Central memory CD8-positive, alpha-beta T cell (primary cell): ENCODE data around the gene MAPK11.

Experiments
- ATAC-seq: fragments of 150-1000 bp; cut with Tn5 transposase; replicated peaks from 2 replicates; pipeline ENCODE4 v1.10.0; 2022; ENCODE audit warnings: mild to moderate bottlenecking, moderate FRiP score, moderate number of reproducible peaks; ENCODE audit not compliant: poor library complexity, severe bottlenecking; ENCODE audit errors: extremely low read depth
- DNase-seq, 2 donors: peaks; one replicate each; pipeline ENCODE4 v3.0.0; 2021; ENCODE audit warnings: low spot score in 2 of 2
- H3K27ac Mint-ChIP-seq: one replicate; pipeline ENCODE4 v1.8.0; 2022; ENCODE audit warnings: low read depth, mild to moderate bottlenecking, moderate library complexity, mixed read lengths
- H3K27me3 Mint-ChIP-seq: one replicate; pipeline ENCODE4 v1.8.0; 2022; ENCODE audit warnings: mixed read lengths
- H3K36me3 Mint-ChIP-seq: one replicate; pipeline ENCODE4 v1.8.0; 2022; ENCODE audit warnings: mild to moderate bottlenecking, moderate library complexity, mixed read lengths; ENCODE audit not compliant: insufficient read depth
- H3K4me1 Mint-ChIP-seq: one replicate; pipeline ENCODE4 v1.8.0; 2022; ENCODE audit warnings: mixed read lengths
- H3K4me3 Mint-ChIP-seq: one replicate; pipeline ENCODE4 v1.8.0; 2022; ENCODE audit warnings: mild to moderate bottlenecking, moderate library complexity, mixed read lengths
- H3K9me3 Mint-ChIP-seq: one replicate; pipeline ENCODE4 v1.8.0; 2022; ENCODE audit warnings: mixed read lengths

Gene MAPK11

DNA sequence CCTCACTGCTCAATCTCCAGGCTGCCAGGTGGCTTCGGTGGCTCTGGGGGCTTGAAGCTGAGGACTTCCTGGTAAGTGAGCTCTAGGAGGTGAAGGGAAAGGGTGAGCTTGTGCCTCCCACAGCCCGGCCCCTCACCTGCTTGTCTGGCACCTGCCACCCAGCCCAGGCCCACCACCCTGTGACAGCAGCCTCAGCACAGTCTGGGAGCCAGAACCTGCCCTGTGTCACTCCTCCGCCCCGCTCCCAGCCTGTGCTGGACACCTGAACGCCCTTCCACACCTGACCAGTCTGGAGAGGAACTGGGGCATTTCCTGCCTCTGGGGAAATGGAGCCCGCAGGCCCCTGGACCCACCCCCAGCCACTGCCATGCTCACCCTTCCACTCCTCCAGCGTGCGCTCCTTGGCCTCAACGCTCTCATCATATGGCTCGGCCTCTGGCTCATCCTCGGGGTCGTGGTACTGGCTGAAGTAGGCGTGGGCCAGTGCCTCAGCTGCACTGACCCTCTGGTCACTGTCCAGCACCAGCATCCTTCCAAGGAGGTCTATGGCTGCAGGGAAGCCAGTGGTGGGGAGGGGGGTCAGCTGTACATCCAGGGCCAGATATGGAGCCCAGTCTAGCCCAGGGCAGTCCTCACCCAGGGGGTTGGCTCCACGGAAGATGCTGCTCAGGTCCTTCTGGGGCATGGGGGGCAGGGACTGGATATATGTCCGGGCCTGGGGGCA is 5.1 kb downstream of the MAPK11 start:
- Mint-ChIP-seq H3K4me1 (peaks cover 5% of the 10 kb centered on the region), H3K9me3 (no peaks in the 10 kb centered on the region), H3K27me3 (peaks cover 14% of the 10 kb centered on the region), H3K36me3 (no peaks in the 10 kb centered on the region), H3K4me3 (no peak overlapping the region), H3K27ac (no peak overlapping the region)
- ATAC-seq = no peak
- no peak for DNase-seq

DNA sequence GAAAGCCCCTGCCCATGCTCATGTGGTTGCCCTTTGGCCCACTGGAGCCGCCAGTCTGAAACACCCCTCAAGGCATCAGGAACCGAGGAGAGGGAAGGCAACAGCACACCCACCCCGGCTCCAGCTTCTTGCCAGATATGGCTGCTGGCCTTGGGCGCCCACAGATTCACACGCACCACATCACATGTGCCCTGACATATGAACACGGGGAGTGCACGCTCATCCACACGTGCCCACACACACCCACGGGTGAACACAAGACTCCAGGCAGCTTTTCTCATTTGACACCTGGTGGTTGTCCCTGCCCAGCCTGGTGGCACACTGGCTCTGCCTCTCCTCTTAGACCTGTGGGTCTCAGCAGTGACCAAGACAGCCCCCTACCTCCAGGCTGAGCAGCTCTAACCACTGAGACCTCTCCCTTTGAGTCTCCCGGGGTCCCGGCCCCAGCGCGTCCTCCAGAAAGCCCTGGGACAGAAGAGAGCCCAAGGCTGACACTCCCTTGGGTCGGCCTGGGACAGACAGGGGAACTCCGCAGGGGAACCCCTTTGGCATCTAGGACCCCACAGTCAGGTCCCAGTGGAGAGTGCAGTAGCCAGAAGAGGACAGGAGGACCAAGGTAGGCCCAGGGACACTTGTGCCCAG is 6.0 kb downstream of the MAPK11 start:
- H3K4me1 Mint-ChIP-seq = peaks cover 5% of the 10 kb centered on the region
- DNase-seq (no peak), ATAC-seq (no peak)
- H3K4me3 Mint-ChIP-seq = no peak overlapping the region
- H3K9me3 Mint-ChIP-seq = no peaks in the 10 kb centered on the region
- no peak overlapping the region for H3K27ac Mint-ChIP-seq
- peaks cover 2% of the 10 kb centered on the region for H3K36me3 Mint-ChIP-seq
- H3K27me3 Mint-ChIP-seq = peaks cover 14% of the 10 kb centered on the region

DNA sequence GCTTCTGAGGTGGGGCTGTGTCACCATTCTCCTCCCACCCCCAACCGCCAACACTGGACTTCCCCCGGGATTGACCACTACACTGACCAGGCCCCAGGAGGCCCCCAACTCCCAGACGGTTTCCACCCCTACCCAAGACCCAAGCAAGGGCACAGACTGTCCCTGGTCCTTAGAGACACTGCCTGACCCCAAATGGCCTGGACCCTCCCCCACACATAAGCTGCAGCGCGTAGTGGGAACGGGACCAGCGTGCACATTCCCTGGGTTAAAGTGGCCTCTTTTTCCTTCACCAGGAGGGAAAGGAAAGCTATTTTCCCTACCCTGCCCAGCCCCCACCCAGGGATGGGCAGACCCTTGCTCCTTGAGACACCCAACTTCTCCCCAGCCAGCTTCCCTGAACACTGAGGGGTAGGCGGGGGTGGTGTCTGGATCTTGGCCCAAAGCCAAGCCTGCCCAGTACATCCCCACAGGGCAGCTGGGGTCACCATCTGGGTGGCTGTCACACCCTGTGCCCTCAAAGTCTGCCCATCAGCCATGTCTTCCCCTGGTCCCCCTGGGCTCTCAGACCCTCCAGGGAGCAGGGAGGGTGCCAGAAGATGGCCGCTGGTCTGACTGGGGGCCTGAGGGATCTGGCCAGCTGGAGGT is 7.1 kb downstream of the MAPK11 start:
- H3K27me3 Mint-ChIP-seq = peaks cover 14% of the 10 kb centered on the region

DNA sequence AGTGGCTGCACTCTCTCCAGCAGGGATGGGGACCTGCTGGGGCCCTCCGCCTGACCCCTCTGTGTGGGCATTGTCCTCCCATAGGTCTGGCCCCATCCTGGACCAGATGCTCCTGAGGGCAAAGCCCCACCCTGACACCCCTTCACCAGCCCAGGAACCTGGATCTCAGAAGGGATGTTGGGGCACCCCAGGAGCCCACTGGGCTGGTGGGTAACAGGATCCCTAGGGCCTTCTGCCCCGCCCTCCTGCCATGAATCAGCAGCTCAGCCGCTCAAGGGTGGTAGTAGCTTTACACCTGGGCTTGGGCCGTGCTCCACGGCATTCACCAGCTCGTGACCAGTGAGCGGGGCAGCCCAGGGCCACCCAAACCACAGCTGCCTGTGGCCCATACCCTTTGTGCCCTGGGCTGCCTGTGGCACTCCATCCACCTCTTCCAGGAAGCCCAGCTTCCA is 7.7 kb downstream of the MAPK11 start:
- H3K27me3 Mint-ChIP-seq = peaks cover 14% of the 10 kb centered on the region

More for the DNA sequence above, 7.1 kb downstream of the MAPK11 start:
- H3K36me3 Mint-ChIP-seq = peaks cover 4% of the 10 kb centered on the region
- peak overlapping the region; percentile 36 for H3K4me3 Mint-ChIP-seq
- DNase-seq (no peak), ATAC-seq (no peak)
- peaks cover 5% of the 10 kb centered on the region for H3K4me1 Mint-ChIP-seq
- no peak overlapping the region for H3K27ac Mint-ChIP-seq
- H3K9me3 Mint-ChIP-seq = no peaks in the 10 kb centered on the region

DNA sequence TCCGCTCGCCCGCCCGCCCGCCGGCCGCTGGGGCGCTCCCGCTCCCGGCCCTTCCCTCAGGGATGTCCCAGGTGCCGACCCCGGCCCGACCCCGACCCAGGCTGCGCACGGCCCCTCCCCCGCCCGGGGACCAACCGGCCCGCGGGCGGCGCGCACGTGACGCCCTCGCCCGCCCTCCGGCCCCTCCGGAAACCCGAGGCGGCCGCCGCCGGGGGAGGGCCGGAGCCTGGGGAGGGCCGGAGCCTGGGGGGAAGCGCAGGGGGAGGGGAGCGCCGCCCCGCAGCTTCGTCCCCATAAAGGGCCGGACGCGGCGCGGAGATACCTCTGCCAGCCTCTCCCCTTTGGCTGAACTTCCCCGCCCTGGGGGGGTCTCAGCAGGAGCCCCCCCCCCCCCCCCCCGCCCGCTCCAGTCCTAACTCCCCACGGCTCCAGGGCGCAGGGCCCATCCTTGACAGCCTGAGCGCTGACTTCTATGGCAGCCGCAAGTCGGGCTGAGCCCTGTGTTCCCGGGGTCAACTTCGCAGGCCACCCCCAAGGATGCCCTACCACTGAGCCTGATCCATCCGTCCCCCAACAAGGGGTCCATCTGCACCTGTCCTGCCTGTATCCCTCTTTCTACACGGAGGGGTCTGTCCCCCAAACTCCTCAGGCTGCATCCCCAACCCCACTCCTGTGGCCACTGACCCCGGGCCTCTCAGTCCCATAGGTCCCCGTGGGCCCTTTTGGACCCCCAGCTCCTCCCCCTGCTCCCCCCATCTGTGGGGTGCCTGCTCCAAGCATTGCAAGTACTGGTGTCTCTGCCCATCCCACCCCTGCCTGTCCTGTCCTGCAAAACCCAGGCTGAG is 8.3 kb downstream of the MAPK11 start, which contains the start of gene MAPK12:
MAPK12 (minus strand) TSS at position 69 of the 845 bp plus-strand sequence. CDS start 174 bp downstream, outside the sequence.
- H3K4me1 Mint-ChIP-seq = peaks cover 5% of the 10 kb centered on the region
- H3K4me3 Mint-ChIP-seq = peak within 1 kb of the TSS; percentile 73
- H3K36me3 Mint-ChIP-seq = peaks cover 4% of the 10 kb centered on the region
- no peaks in the 10 kb centered on the region for H3K9me3 Mint-ChIP-seq
- no peak within 1 kb of the TSS for H3K27ac Mint-ChIP-seq
- H3K27me3 Mint-ChIP-seq = peaks cover 14% of the 10 kb centered on the region
- ATAC-seq (no peak), DNase-seq (no peak)

More for the DNA sequence above, 7.7 kb downstream of the MAPK11 start:
- Mint-ChIP-seq H3K4me1 (peaks cover 5% of the 10 kb centered on the region), H3K36me3 (peaks cover 4% of the 10 kb centered on the region), H3K4me3 (peak overlapping the region; percentile 73), H3K9me3 (no peaks in the 10 kb centered on the region), H3K27ac (no peak overlapping the region)
- DNase-seq (no peak), ATAC-seq (no peak)

DNA sequence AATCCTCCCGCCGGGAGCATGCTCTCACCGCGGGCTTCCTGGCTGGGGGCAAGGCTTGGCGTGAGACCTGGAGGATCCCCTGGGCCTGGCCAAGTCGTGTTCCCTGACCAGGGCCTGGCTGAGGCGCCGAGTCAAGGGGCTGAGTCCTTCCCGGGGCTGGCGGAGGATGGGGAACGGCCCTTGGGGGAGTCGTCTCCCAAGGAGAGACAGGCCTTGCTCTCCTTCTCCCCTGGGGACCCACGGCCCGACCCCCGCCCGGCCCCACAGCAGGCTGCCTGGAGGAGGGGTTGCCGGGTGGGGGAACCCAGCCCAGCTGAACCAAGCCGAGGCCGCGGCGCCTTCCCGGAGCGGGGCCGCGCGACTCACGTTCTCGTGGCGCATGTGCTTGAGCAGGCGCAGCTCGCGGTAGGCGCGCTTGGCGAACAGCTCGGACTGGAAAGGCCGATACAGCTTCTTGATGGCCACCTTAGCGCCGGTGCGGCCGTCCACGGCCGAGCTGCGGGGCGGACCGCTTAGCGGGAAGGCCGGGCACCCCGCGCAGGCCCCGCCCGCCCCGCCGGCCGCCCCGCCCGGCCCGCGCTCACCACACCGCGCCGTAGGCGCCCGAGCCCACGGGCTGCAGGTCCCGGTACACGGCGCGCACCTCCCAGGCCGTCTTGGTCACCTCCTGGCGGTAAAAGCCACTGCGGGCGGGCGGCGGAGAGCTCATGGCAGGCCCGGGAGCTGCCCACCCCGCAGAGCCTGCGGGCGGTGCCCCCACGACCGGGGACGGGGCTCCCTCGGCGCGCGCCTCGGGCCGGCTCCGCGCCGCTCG is 9.2 kb downstream of the MAPK11 start:
- H3K9me3 Mint-ChIP-seq = no peaks in the 10 kb centered on the region
- peaks cover 4% of the 10 kb centered on the region for H3K36me3 Mint-ChIP-seq
- ATAC-seq (peak; percentile 29), DNase-seq (no peak)
- H3K27ac Mint-ChIP-seq = no peak overlapping the region
- H3K4me3 Mint-ChIP-seq = no peak overlapping the region
- H3K4me1 Mint-ChIP-seq = peaks cover 5% of the 10 kb centered on the region
- H3K27me3 Mint-ChIP-seq = peaks cover 14% of the 10 kb centered on the region

DNA sequence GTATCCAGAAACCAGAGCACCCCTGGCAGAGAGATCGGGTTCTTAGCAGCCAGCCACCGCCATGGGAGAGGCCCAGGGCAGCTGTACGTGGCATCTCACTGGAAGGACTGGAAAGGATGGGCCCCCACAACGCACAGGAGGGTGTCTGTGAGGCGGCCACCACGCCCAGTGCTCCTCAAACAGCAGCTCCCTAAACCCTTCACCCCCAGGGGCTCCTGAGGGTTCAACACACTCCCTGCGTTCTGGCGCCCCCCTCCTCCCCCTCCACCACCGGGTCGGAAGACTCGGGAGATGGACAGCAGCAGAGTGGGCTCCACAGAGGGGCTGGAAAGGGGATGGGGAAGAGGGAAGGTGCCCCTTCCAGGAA is 9.8 kb downstream of the MAPK11 start:
- Mint-ChIP-seq H3K4me3 (no peak overlapping the region), H3K36me3 (peaks cover 4% of the 10 kb centered on the region), H3K9me3 (no peaks in the 10 kb centered on the region), H3K27me3 (peaks cover 14% of the 10 kb centered on the region), H3K27ac (no peak overlapping the region), H3K4me1 (peaks cover 5% of the 10 kb centered on the region)
- DNase-seq (no peak), ATAC-seq (no peak)

DNA sequence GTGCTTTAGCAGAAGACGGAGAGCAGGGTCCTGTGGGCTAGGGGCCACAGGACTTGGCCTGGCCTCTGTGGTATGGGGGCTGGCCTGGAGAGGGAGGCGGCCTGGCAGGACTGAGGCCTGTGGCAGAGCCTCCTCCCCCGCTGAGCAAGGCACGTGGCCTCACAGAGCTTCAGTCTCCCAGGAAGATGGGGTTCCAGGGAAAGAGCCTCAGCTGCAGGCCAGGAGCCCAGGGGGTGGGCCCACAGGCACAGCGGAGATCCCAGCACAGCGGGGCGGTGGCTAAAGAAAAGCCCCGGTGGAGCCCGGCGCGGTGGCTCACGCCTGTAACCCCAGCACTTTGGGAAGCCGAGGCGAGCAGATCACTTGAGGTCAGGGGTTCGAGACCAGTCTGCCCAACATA is 10.9 kb downstream of the MAPK11 start:
- H3K9me3 Mint-ChIP-seq = no peaks in the 10 kb centered on the region
- H3K4me1 Mint-ChIP-seq = peaks cover 5% of the 10 kb centered on the region
- peaks cover 14% of the 10 kb centered on the region for H3K27me3 Mint-ChIP-seq
- peak overlapping the region; percentile 38 for H3K4me3 Mint-ChIP-seq
- no peak overlapping the region for H3K27ac Mint-ChIP-seq
- DNase-seq (no peak), ATAC-seq (no peak)
- peaks cover 7% of the 10 kb centered on the region for H3K36me3 Mint-ChIP-seq

DNA sequence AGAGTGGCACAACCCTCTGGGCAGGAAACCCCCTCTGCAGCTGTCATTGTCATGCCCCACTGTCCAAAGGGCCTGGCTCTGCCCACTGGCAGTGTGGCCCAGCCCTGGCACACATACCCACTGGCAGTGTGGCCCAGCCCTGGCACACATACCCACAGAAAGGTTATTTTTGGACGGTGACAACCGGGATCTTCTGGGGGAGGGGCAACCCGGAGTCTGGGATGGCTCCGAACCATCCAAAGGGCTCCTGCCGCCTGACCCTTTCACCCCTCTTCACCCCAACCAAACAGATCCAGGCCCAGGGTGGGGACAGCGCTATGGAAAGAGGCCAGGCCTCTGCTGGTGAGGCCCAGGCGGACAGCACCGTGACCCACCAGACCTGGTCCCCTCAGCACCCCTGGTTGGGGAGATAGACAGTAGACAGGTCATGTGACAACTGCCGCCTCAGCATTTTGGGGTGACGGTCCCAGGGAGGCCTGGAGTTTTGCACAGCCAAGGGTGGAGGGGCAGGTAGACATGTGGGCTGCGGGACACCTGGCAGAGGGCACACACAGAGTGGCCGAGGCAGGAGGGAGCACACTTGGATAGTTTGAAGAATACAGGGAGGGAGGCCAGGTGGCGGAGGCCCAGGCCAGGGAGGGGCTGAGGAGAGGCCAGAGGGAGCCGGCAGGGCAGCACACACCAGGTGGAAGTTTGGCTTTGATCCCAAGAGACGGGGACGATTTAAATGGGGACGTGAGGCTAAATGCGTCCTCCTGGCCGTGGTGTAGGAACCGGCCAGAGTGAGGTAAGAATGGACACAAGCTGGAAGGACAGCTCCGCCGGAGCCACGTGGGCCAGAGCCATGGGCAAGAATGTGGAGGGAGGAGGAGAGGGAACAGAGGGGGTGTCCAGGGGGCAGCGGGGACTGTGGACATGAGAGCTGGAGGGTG is 11.6 kb downstream of the MAPK11 start:
- no peak for ATAC-seq
- DNase-seq = no peak
- Mint-ChIP-seq H3K4me3 (no peak overlapping the region), H3K27me3 (peaks cover 14% of the 10 kb centered on the region), H3K36me3 (peaks cover 7% of the 10 kb centered on the region), H3K27ac (no peak overlapping the region), H3K9me3 (no peaks in the 10 kb centered on the region), H3K4me1 (peaks cover 5% of the 10 kb centered on the region)

DNA sequence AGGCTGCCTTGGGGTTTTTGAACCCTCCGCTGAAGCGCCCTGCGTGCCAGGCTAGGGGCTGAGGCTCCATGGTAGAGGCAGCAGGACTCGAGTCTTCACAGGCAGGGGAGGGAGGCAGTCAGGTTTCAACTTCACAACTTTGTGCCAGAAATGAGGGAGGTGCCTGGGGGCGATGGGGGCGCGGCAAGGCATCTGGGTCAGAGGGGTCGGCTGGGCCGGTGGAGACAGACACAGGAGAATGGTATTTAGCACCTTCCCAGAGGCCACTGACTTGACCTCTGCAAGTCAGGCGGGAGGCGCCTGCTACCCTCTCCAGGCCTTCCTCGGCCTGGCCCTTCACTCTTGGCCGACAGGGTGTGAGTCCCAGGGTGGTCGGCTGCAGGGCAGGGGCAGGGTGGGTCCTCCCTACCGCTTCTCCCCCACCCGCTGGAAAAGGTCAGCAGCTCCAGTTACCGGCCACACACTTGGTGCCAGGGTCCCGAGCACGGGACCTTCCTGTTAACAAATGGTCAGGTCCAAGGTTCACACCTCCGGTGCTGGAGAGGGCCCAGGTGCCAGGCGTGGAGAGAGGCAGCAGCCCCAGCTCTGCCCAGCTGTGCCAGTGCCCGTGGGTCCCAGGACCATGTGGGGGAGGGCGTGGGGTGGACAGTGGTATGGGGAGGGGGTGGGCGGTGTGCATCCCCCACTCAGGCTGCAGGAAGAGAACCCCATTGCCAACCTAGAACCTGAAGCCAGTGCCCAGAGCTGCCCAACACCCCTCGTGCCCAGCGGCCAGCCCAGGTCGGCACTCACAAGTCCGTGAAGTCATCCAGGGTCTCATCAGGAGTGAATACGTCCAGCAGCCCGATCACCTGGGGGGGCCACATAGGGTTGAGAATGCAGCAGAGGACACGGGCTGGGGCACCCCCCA is 12.5 kb downstream of the MAPK11 start:
- no peak for ATAC-seq

More for the DNA sequence above, 12.5 kb downstream of the MAPK11 start:
- no peak for DNase-seq
- Mint-ChIP-seq H3K27me3 (peaks cover 9% of the 10 kb centered on the region), H3K4me3 (no peak overlapping the region), H3K4me1 (peaks cover 5% of the 10 kb centered on the region), H3K27ac (no peak overlapping the region), H3K9me3 (no peaks in the 10 kb centered on the region), H3K36me3 (peaks cover 7% of the 10 kb centered on the region)
